Measurements from ENCODE around the gene ZNF384. TPM values are rescaled to one million over a fixed set of nuclear protein-coding genes. Genes with fewer than 3 reads are reported as not detected.

The ZNF384 gene
- total and polyA plus RNA-seq, 4 donors, result 29.0 to 50.8 (median 31.8) TPM

DNA sequence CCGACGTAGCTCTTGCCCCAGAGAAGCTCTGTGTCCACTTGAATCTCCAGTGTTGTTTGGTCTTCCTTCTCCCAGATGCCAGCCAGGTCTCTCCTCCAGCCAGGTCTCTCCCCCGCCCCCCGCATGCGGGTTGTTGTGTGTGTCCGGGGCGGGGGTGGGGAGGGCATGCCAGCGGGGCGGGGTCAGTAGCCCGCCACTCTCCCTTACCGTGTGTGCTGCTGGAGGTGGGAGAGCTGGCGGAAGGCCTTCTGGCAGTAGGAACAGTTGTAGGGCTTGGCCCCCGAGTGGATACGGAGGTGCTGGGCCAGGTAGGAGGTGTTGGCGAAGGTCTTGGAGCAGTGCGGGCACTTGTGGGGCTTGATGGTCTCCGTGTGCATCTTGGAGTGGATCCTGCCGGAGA lies 17.0 kb downstream of the ZNF384 start:
- TF ChIP-seq, protein P1, sequence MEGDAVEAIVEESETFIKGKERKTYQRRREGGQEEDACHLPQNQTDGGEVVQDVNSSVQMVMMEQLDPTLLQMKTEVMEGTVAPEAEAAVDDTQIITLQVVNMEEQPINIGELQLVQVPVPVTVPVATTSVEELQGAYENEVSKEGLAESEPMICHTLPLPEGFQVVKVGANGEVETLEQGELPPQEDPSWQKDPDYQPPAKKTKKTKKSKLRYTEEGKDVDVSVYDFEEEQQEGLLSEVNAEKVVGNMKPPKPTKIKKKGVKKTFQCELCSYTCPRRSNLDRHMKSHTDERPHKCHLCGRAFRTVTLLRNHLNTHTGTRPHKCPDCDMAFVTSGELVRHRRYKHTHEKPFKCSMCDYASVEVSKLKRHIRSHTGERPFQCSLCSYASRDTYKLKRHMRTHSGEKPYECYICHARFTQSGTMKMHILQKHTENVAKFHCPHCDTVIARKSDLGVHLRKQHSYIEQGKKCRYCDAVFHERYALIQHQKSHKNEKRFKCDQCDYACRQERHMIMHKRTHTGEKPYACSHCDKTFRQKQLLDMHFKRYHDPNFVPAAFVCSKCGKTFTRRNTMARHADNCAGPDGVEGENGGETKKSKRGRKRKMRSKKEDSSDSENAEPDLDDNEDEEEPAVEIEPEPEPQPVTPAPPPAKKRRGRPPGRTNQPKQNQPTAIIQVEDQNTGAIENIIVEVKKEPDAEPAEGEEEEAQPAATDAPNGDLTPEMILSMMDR (IDR thresholded peaks at IDR 0.05; ENCODE audit: control extremely low read depth, extremely low read depth), result no peak
- no peak overlapping the region for H3K27ac ChIP-seq (ENCODE audit: low read depth in 1 of 2, low read length in 1 of 2)
- no peak overlapping the region for H3K4me3 ChIP-seq
- DNase-seq (no peak), ATAC-seq (ENCODE audit: insufficient read depth, low FRiP score) (no peak)
- H3K9me3 ChIP-seq (ENCODE audit: control insufficient read depth in 4 of 4, insufficient read depth in 3 of 4, low read length in 3 of 4), result no peaks in the 10 kb centered on the region
- H3K9ac ChIP-seq (ENCODE audit: insufficient read depth in 1 of 2, low read length in 2 of 2), result no peak overlapping the region
- H3K4me1 ChIP-seq (ENCODE audit: control insufficient read depth in 5 of 5, insufficient read depth in 5 of 5, low read length in 5 of 5), result no peaks in the 10 kb centered on the region
- 92 to 97% methylated on average over 16 to 18 of the region's 18 CpGs for WGBS, 2 donors
- no peaks in the 10 kb centered on the region for H3K27me3 ChIP-seq (ENCODE audit: control insufficient read depth in 3 of 3, insufficient read depth in 3 of 3, low read length in 2 of 3)
- peaks cover 42 to 69% (median 59%) of the 10 kb centered on the region in 4 donors for H3K36me3 ChIP-seq (ENCODE audit: control insufficient read depth in 4 of 4, insufficient read depth in 4 of 4, low read length in 4 of 4)

DNA sequence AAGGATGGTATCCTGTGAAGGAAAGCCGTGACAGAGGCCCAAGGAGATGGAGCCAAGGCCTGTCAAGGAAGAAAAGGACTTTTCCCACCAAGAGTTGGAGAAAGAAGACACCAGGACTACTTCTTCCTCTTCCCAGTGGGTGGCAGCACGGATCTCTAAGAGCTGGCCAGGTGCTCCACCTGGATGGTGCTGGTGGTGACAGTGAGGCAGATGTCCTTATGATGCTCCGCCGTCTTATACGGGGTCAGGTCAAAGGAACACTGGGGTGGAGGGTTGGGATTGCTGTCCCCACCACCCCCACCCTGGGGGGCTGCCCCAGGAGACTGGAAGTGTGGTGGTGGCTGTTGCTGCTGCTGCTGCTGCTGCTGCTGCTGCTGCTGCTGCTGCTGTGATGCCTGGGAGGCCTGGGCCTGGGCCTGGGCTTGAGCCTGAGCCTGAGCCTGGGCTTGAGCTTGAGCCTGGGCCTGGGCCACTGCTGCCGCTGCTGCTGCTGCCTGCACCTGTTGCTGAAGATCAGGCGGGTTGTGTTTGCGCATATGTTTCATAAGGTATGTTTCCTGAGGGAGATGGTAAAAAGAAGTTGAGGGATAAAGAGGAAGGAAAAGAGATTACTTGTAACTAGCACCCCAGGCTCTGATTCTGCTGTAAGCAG lies 21.5 kb downstream of the ZNF384 start:
- H3K4me3 ChIP-seq, result no peak overlapping the region
- peak overlapping the region in 1 of 2 donors; percentile 28 for H3K27ac ChIP-seq (ENCODE audit: low read depth in 1 of 2, low read length in 1 of 2)
- no peak overlapping the region for H3K9ac ChIP-seq (ENCODE audit: insufficient read depth in 1 of 2, low read length in 2 of 2)
- no peaks in the 10 kb centered on the region for H3K9me3 ChIP-seq (ENCODE audit: control insufficient read depth in 4 of 4, insufficient read depth in 3 of 4, low read length in 3 of 4)
- TF ChIP-seq, protein P1 (IDR thresholded peaks at IDR 0.05; ENCODE audit: control extremely low read depth, extremely low read depth), result no peak
- no peaks in the 10 kb centered on the region for H3K27me3 ChIP-seq (ENCODE audit: control insufficient read depth in 3 of 3, insufficient read depth in 3 of 3, low read length in 2 of 3)
- peaks cover 0 to 3% (median 0%) of the 10 kb centered on the region in 5 donors for H3K4me1 ChIP-seq (ENCODE audit: control insufficient read depth in 5 of 5, insufficient read depth in 5 of 5, low read length in 5 of 5)
- no peak for ATAC-seq (ENCODE audit: insufficient read depth, low FRiP score)
- DNase-seq, result no peak
- 74 to 83% methylated on average over 8 of the region's 8 CpGs for WGBS, 2 donors
- H3K36me3 ChIP-seq (ENCODE audit: control insufficient read depth in 4 of 4, insufficient read depth in 4 of 4, low read length in 4 of 4), result peaks cover 33 to 52% (median 47%) of the 10 kb centered on the region in 4 donors

DNA sequence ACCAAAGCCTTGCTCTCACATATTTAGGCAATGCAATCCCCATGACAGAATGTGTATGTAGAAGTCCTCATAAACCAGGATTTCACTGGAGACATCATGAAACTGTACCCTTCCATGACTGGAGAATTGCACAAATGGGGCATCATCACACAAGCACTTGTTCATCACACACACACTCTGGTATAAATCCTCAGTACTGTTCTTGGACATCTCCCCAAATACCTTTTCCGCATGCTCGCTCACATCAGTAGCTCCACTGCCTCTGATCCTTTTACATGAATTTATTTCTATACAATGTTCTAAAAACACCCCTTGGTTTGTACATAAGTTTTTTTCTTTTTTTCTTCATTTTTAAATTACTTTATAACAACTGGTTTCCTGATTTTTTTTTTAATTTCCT lies 23.0 kb downstream of the ZNF384 start:
- peaks cover 20 to 41% (median 34%) of the 10 kb centered on the region in 4 donors for H3K36me3 ChIP-seq (ENCODE audit: control insufficient read depth in 4 of 4, insufficient read depth in 4 of 4, low read length in 4 of 4)

More for the DNA sequence above, 23.0 kb downstream of the ZNF384 start:
- ATAC-seq (ENCODE audit: insufficient read depth, low FRiP score), result no peak
- DNase-seq, result no peak
- WGBS, 2 donors, result 98 to 99% methylated on average over 2 of the region's 2 CpGs
- Histone ChIP-seq H3K27ac (ENCODE audit: low read depth in 1 of 2, low read length in 1 of 2) (no peak overlapping the region), H3K4me1 (ENCODE audit: control insufficient read depth in 5 of 5, insufficient read depth in 5 of 5, low read length in 5 of 5) (peaks cover 0 to 11% (median 6%) of the 10 kb centered on the region in 5 donors), H3K9ac (ENCODE audit: insufficient read depth in 1 of 2, low read length in 2 of 2) (no peak overlapping the region), H3K4me3 (no peak overlapping the region), H3K9me3 (ENCODE audit: control insufficient read depth in 4 of 4, insufficient read depth in 3 of 4, low read length in 3 of 4) (no peaks in the 10 kb centered on the region), H3K27me3 (ENCODE audit: control insufficient read depth in 3 of 3, insufficient read depth in 3 of 3, low read length in 2 of 3) (no peaks in the 10 kb centered on the region)
- TF ChIP-seq, protein P1 (IDR thresholded peaks at IDR 0.05; ENCODE audit: control extremely low read depth, extremely low read depth), result no peak

Measured in lung (tissue), 12 donors.